GM06990 (cell line): ENCODE measurements around the gene IGFN1.
"Not testable (repeated sequence)": the region's sequence is repeated elsewhere in the genome, so short reads cannot be mapped to it uniquely, and the experiment has no call there.

Experiments
- DNase-seq: peaks from one replicate; pipeline ENCODE4 v3.0.0-alpha.2; 2011; ENCODE audit not compliant: insufficient read length; ENCODE audit errors: extremely low read depth
- H3K27me3 ChIP-seq: replicated peaks from 2 replicates; pipeline ENCODE4 v1.6.0; 2011; ENCODE audit warnings: low read length; ENCODE audit not compliant: control insufficient read depth, insufficient read depth
- H3K36me3 ChIP-seq: 2 replicates; pipeline ENCODE4 v1.5.1; 2011; ENCODE audit warnings: low read length; ENCODE audit not compliant: control insufficient read depth, insufficient read depth
- H3K4me3 ChIP-seq: replicated peaks from 2 replicates; pipeline ENCODE4 v1.5.1; 2011; ENCODE audit warnings: low read depth, mild to moderate bottlenecking, control low read depth, low read length
- TF ChIP-seq, protein P1 (sequence below): IDR thresholded peaks from 2 replicates; pipeline ENCODE4 v1.5.1; 2011; ENCODE audit warnings: low read length, control low read depth, mild to moderate bottlenecking, inconsistent platforms; ENCODE audit not compliant: insufficient read depth, poor library complexity, severe bottlenecking

IGFN1 gene

DNA sequence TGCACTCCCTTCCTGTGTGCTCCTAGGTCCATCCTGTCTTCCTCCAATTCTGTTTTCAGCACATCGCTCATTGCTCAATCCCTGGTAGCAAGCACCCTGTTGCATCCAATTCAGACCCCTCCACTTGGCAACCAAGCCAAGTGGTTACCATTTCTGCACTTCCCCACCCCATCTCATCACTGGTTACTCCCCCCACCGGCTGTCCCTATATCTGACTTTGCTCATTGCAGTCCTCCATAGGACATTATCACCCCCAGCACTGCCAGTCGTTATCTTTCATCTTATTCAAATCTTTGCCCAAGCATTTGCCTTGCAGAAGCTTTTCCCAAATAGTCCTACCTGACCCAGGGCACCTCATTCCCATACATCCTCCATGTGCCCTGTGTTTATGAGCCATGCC lies 34.3 kb upstream of the IGFN1 start:
- Histone ChIP-seq H3K36me3 (no peaks in the 10 kb centered on the region; the same call in none of the 2 replicates), H3K27me3 (no peaks in the 10 kb centered on the region), H3K4me3 (no peak overlapping the region)
- TF ChIP-seq, protein P1, sequence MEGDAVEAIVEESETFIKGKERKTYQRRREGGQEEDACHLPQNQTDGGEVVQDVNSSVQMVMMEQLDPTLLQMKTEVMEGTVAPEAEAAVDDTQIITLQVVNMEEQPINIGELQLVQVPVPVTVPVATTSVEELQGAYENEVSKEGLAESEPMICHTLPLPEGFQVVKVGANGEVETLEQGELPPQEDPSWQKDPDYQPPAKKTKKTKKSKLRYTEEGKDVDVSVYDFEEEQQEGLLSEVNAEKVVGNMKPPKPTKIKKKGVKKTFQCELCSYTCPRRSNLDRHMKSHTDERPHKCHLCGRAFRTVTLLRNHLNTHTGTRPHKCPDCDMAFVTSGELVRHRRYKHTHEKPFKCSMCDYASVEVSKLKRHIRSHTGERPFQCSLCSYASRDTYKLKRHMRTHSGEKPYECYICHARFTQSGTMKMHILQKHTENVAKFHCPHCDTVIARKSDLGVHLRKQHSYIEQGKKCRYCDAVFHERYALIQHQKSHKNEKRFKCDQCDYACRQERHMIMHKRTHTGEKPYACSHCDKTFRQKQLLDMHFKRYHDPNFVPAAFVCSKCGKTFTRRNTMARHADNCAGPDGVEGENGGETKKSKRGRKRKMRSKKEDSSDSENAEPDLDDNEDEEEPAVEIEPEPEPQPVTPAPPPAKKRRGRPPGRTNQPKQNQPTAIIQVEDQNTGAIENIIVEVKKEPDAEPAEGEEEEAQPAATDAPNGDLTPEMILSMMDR: no peak
- DNase-seq: no peak

- no peak for DNase-seq
- H3K27me3 ChIP-seq: no peaks in the 10 kb centered on the region
- TF ChIP-seq, protein P1: no peak
- H3K36me3 ChIP-seq: no peaks in the 10 kb centered on the region; the same call in none of the 2 replicates
- H3K4me3 ChIP-seq: no peak overlapping the region
Measured at GRCh38 chr1:201156819-201157218, 33.8 kb upstream of the IGFN1 start.

DNA sequence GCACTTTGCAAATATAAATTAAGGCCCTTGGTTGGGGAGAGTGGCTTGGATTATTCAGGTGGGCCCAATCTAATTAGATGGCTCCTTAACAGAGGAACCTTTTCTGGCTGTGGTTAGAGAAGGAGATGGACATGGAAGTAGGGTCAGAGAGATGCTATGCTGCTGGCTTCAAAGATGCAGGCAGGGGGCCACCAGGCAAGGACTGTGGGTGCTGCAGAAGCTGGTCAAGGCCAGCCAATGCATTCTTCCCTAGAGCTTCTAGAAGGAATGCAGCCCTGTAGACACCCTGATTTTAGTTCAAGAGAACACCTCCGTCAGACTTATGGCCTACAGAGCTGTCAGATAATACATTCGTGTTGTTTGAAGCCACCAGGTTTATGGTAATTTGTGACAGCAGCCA lies 32.7 kb upstream of the IGFN1 start:
- no peaks in the 10 kb centered on the region for H3K36me3 ChIP-seq
- no peaks in the 10 kb centered on the region for H3K27me3 ChIP-seq
- H3K4me3 ChIP-seq: no peak overlapping the region
- DNase-seq: no peak
- TF ChIP-seq, protein P1: no peak

GRCh38 chr1:201163036-201163435 lies 27.6 kb upstream of the IGFN1 start:
- DNase-seq, H3K27me3 ChIP-seq, H3K4me3 ChIP-seq, H3K36me3 ChIP-seq: not testable (repeated sequence)

- Histone ChIP-seq H3K4me3 (no peak overlapping the region), H3K27me3 (no peaks in the 10 kb centered on the region; the same call in 1 of the 2 replicates), H3K36me3 (no peaks in the 10 kb centered on the region)
- TF ChIP-seq, protein P1: no peak
- DNase-seq: no peak
Measured at GRCh38 chr1:201163707-201164106, 26.9 kb upstream of the IGFN1 start.

GRCh38 chr1:201164645-201165044 lies 26.0 kb upstream of the IGFN1 start:
- Histone ChIP-seq H3K27me3 (no peaks in the 10 kb centered on the region; the same call in 1 of the 2 replicates), H3K36me3 (no peaks in the 10 kb centered on the region), H3K4me3 (no peak overlapping the region)
- TF ChIP-seq, protein P1: no peak
- DNase-seq: no peak
